Kidney (tissue), 14 donors: ENCODE results near the gene TPO. TPM values are rescaled to one million over a fixed set of nuclear protein-coding genes. Genes with fewer than 3 reads are reported as not detected.

Experiments
- DNase-seq, 5 donors: peaks; one replicate each; pipeline ENCODE4 v3.0.0-alpha.2; 2013 to 2020
- FAIRE-seq: peaks from 2 replicates; lab custom pipeline; 2012; peaks lifted over from hg19 to GRCh38; lab: Jason Lieb, UNC
- H3K27ac ChIP-seq, 2 donors: one replicate each; pipeline ENCODE4 v1.7.0; 2013; ENCODE audit warnings: low read depth in 2 of 2, low read length in 2 of 2, inconsistent platforms in 1 of 2
- H3K27me3 ChIP-seq: one replicate; pipeline ENCODE4 v1.7.1; 2013; ENCODE audit warnings: low read length, inconsistent platforms; ENCODE audit not compliant: control insufficient read depth, insufficient read depth
- H3K36me3 ChIP-seq, 3 donors: one replicate each; pipeline versions ENCODE4 v1.7.0 to v1.7.1; 2013; ENCODE audit warnings: low read length in 3 of 3, control low read depth in 1 of 3, inconsistent platforms in 1 of 3; ENCODE audit not compliant: insufficient read depth in 3 of 3, control insufficient read depth in 2 of 3
- H3K4me1 ChIP-seq, 3 donors: one replicate each; pipeline versions ENCODE4 v1.7.0 to v1.7.1; 2013; ENCODE audit warnings: low read length in 3 of 3, inconsistent platforms in 1 of 3, low read depth in 1 of 3; ENCODE audit not compliant: control insufficient read depth in 2 of 3, insufficient read depth in 2 of 3
- H3K4me3 ChIP-seq, 3 donors: one replicate each; pipeline versions ENCODE4 v1.7.0 to v1.8.1; 2013; ENCODE audit warnings: low read length in 3 of 3, control low read depth in 1 of 3, inconsistent platforms in 1 of 3
- H3K9ac ChIP-seq, 3 donors: one replicate each; pipeline versions ENCODE4 v1.7.0 to v1.7.1; 2013; ENCODE audit warnings: low read length in 3 of 3, control low read depth in 1 of 3, inconsistent platforms in 1 of 3
- H3K9me3 ChIP-seq, 3 donors: one replicate each; pipeline versions ENCODE4 v1.7.0 to v1.7.1; 2013; ENCODE audit warnings: low read length in 3 of 3, control low read depth in 1 of 3, inconsistent platforms in 1 of 3; ENCODE audit not compliant: control insufficient read depth in 2 of 3, insufficient read depth in 1 of 3
- intact Hi-C: fragments of 100-400 bp; cut with DNase I; formaldehyde crosslinking; loops from one replicate; pipeline ENCODE4 v1.11.1; 2022
- polyA plus RNA-seq: library from polyadenylated mRNA; stranded (reverse); fragments of 350-450 nt; fragmentation: Illumina TruSeq; extraction: RNeasy Lipid Tissue Mini Kit (QIAGEN cat#74804); gene quantifications from one replicate; pipeline ENCODE4 v1.2.3, GENCODE V29; 2014; ENCODE audit warnings: low read depth, low replicate concordance; ENCODE audit not compliant: insufficient read depth
- total RNA-seq: library from RNA; stranded (reverse); fragmentation: NEBNext Ultra II Directional; extraction: Animal tissue kit (Norgen Biotek cat#: 25700); gene quantifications from one replicate; pipeline ENCODE4 v1.2.1, GENCODE V29; 2021
- TF ChIP-seq, protein P1 (sequence below): IDR thresholded peaks from 3 replicates; pipeline ENCODE4 v1.5.1; 2012; ENCODE audit warnings: mild to moderate bottlenecking, moderate library complexity, borderline replicate concordance; ENCODE audit not compliant: insufficient read depth; ENCODE audit errors: extremely low read depth
- donor health status: control.
- donor health status: control.
- donor health status: control.
- donor health status: control.
- donor health status: control.
- donor health status: DM: yes; HTN: yes; CAD: no.
- donor health status: Normal renal cell carcinoma (clear cell type).

The TPO gene
- total and polyA plus RNA-seq, 2 donors from 2014 or later, result not detected

DNA sequence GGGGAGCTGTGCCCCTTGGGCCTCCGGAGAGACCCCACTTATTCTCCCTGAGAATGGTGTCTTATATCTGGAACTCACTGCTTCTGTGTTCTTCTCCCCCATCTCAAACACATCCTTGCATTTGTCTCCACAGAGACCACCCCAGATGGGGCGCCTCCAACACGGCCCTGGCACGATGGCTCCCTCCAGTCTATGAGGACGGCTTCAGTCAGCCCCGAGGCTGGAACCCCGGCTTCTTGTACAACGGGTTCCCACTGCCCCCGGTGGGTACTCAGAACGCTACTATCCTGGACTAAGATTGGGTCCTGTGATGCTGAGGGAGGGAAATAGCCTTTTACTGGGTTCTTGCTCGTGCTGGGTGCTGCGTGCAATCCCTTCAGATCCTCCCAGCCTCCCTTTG is 40.3 kb downstream of the TPO start:
- Histone ChIP-seq H3K9ac (no peak overlapping the region), H3K9me3 (no peaks in the 10 kb centered on the region), H3K27me3 (peaks cover 2% of the 10 kb centered on the region), H3K36me3 (no peaks in the 10 kb centered on the region), H3K4me3 (no peak overlapping the region), H3K4me1 (no peaks in the 10 kb centered on the region), H3K27ac (no peak overlapping the region)
- TF ChIP-seq, protein P1, sequence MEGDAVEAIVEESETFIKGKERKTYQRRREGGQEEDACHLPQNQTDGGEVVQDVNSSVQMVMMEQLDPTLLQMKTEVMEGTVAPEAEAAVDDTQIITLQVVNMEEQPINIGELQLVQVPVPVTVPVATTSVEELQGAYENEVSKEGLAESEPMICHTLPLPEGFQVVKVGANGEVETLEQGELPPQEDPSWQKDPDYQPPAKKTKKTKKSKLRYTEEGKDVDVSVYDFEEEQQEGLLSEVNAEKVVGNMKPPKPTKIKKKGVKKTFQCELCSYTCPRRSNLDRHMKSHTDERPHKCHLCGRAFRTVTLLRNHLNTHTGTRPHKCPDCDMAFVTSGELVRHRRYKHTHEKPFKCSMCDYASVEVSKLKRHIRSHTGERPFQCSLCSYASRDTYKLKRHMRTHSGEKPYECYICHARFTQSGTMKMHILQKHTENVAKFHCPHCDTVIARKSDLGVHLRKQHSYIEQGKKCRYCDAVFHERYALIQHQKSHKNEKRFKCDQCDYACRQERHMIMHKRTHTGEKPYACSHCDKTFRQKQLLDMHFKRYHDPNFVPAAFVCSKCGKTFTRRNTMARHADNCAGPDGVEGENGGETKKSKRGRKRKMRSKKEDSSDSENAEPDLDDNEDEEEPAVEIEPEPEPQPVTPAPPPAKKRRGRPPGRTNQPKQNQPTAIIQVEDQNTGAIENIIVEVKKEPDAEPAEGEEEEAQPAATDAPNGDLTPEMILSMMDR, result no peak
- intact Hi-C loops, result no loop called here
- DNase-seq, result no peak
- no peak for FAIRE-seq

DNA sequence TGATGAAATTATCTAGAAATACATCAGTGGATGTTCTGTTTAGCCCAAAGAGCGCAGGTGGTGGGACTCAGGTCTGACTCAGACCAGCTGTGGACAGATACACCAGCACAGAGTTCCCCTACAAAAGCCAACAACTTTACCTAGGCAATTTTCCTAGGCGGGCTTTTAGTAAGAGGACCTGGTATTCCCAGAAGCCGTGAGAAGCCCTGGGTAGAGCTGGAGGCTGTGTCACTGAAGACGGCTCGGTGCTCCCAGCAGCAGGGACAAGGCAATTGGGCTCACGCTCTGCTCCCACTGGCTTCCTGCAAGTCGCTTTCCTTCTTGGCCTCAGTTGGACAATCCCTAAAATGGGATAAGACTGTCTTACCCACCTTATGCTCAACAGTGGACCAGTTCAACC is 41.1 kb downstream of the TPO start:
- no peaks in the 10 kb centered on the region for H3K4me1 ChIP-seq
- FAIRE-seq (no peak), DNase-seq (no peak)
- TF ChIP-seq, protein P1, result no peak
- no peaks in the 10 kb centered on the region for H3K9me3 ChIP-seq
- H3K27me3 ChIP-seq, result no peaks in the 10 kb centered on the region
- no peaks in the 10 kb centered on the region for H3K36me3 ChIP-seq
- intact Hi-C loops, result no loop called here
- H3K27ac ChIP-seq, result no peak overlapping the region
- no peak overlapping the region for H3K9ac ChIP-seq
- H3K4me3 ChIP-seq, result no peak overlapping the region

DNA sequence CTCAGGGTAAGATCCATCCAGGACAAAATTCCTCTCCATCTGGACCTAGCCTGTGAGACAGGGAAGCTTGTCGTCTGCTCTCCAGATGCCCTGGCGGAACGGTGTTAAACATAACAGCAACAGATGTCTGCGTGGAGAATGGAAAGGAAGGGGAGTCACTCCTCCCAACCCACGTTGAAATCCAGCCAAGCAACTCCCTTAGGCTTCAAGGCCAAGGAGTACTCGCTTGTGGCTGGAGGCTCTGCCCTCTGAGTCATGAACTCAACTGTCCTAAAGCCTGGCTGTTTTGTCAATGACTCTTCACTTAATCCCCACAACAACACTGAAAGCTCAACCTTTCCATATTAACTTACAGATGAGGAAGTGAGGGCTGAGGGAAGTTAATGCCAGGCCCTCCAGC is 42.2 kb downstream of the TPO start:
- Histone ChIP-seq H3K27me3 (no peaks in the 10 kb centered on the region), H3K9me3 (no peaks in the 10 kb centered on the region), H3K27ac (no peak overlapping the region), H3K4me3 (no peak overlapping the region), H3K4me1 (no peaks in the 10 kb centered on the region), H3K9ac (no peak overlapping the region), H3K36me3 (no peaks in the 10 kb centered on the region)
- intact Hi-C loops, result no loop called here
- FAIRE-seq (no peak), DNase-seq (no peak)
- TF ChIP-seq, protein P1, result no peak

DNA sequence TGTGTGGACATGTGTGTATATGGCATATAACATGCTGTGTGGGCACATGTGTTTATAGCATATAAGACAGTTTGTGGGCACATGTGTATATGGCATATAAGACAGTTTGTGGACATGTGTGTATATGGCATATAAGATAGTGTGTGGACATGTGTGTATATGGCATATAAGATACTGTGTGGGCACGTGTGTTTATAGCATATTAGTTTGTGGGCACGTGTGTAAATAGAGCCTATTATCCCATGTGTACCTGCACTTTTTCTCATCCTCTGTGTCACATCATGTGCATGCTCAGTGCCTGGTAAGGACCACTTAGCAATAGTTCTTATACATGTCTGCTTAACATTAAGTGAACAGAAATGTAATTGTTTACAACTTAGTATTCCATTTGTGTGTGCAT is 45.2 kb downstream of the TPO start:
- Histone ChIP-seq H3K27ac (no peak overlapping the region), H3K9ac (no peak overlapping the region), H3K36me3 (no peaks in the 10 kb centered on the region), H3K27me3 (no peaks in the 10 kb centered on the region), H3K9me3 (no peaks in the 10 kb centered on the region), H3K4me3 (no peak overlapping the region), H3K4me1 (no peaks in the 10 kb centered on the region)
- intact Hi-C loops, result no loop called here
- DNase-seq (no peak), FAIRE-seq (no peak)
- TF ChIP-seq, protein P1, result no peak
